MCF 10A (cell line): ENCODE results near the gene PTPRE. TPM values are rescaled to one million over a fixed set of nuclear protein-coding genes. Genes with fewer than 3 reads are reported as not detected.

ENCODE experiments used
- BruUV-seq: library from RNA; stranded (reverse); fragments of 400-500 nt; replicated peaks from 2 replicates; lab custom pipeline; 2021; lab: Mats Ljungman, UMichigan
- CTCF ChIA-PET: fragments of 300-600 bp; sonication (Branson Sonifier 250); formaldehyde crosslinking; extraction: SDS; loops from one replicate; lab custom pipeline; 2021; ENCODE audit warnings: antibody characterized with exemption, inconsistent platforms; lab: Yijun Ruan, JAX
- POLR2A ChIA-PET: fragments of 300-600, 350-650 bp; sonication (Branson Sonifier 250); formaldehyde crosslinking; extraction: SDS; loops from one replicate; lab custom pipeline; 2020; ENCODE audit warnings: antibody characterized with exemption, inconsistent platforms; lab: Yijun Ruan, JAX
- DNase-seq: peaks from one replicate; pipeline ENCODE4 v3.0.0-alpha.2; 2018; ENCODE audit not compliant: unreplicated experiment
- H3K27ac Mint-ChIP-seq: one replicate; pipeline ENCODE4 v1.8.0; 2022; ENCODE audit warnings: mild to moderate bottlenecking, low read depth, mixed read lengths; ENCODE audit not compliant: unreplicated experiment
- H3K27me3 Mint-ChIP-seq: one replicate; pipeline ENCODE4 v1.8.0; 2022; ENCODE audit warnings: mixed read lengths; ENCODE audit not compliant: insufficient read depth, unreplicated experiment
- H3K36me3 Mint-ChIP-seq: one replicate; pipeline ENCODE4 v1.8.0; 2022; ENCODE audit warnings: mild to moderate bottlenecking, moderate library complexity, mixed read lengths; ENCODE audit not compliant: insufficient read depth, unreplicated experiment
- H3K4me1 Mint-ChIP-seq: one replicate; pipeline ENCODE4 v1.8.0; 2022; ENCODE audit warnings: mixed read lengths; ENCODE audit not compliant: insufficient read depth, unreplicated experiment
- H3K4me3 Mint-ChIP-seq: one replicate; pipeline ENCODE4 v1.8.0; 2022; ENCODE audit warnings: mild to moderate bottlenecking, moderate library complexity, mixed read lengths; ENCODE audit not compliant: unreplicated experiment
- H3K9me3 Mint-ChIP-seq: one replicate; pipeline ENCODE4 v1.8.0; 2022; ENCODE audit warnings: mixed read lengths; ENCODE audit not compliant: unreplicated experiment
- CTCF ChIP-seq: fragments of 200-600 bp; IDR thresholded peaks from one replicate; pipeline ENCODE4 v1.8.0; 2022; ENCODE audit warnings: antibody characterized with exemption, mild to moderate bottlenecking; ENCODE audit not compliant: unreplicated experiment
- intact Hi-C: fragments of 100-400 bp; cut with micrococcal nuclease; formaldehyde crosslinking; loops from 2 replicates; pipeline ENCODE4 v1.14.1; 2022
- total RNA-seq: library from RNA; stranded (reverse); gene quantifications from 2 replicates; pipeline ENCODE4 v1.2.3, GENCODE V29; 2022

PTPRE gene
- total RNA-seq, 1 experiment from 2014 or later = 34.6 TPM

GRCh38 chr10:127911218-127911866 lies 4.4 kb downstream of the PTPRE start:
- no peak for DNase-seq
- ChIA-PET POLR2A (interaction anchor here (0.6 kb wide), 1 partner anchor 13 kb away, joined by 3 read pairs; no protein-coding TSS in a partner anchor), CTCF (interaction anchor here (4.2 kb wide), 1 partner anchor 124 kb away, joined by 18 read pairs; no protein-coding TSS in a partner anchor)
- Mint-ChIP-seq H3K4me1 (peaks cover 7% of the 10 kb centered on the region), H3K9me3 (no peaks in the 10 kb centered on the region), H3K4me3 (no peak overlapping the region), H3K27ac (no peak overlapping the region), H3K27me3 (no peaks in the 10 kb centered on the region), H3K36me3 (no peaks in the 10 kb centered on the region)
- BruUV-seq = no TSS peak
- intact Hi-C loops = no loop called here
- TF ChIP-seq CTCF = no peak

GRCh38 chr10:127911867-127912257 lies 5.0 kb downstream of the PTPRE start:
- CTCF ChIA-PET = interaction anchor here (0.6 to 4.2 kb wide), 3 partner anchors 26 to 124 kb away, joined by 3 to 24 read pairs (median 18); no protein-coding TSS in a partner anchor
- no TSS peak for BruUV-seq
- intact Hi-C loops = no loop called here
- TF ChIP-seq CTCF = no peak
- Mint-ChIP-seq H3K36me3 (no peaks in the 10 kb centered on the region), H3K4me3 (no peak overlapping the region), H3K27me3 (no peaks in the 10 kb centered on the region), H3K27ac (no peak overlapping the region), H3K9me3 (no peaks in the 10 kb centered on the region), H3K4me1 (peaks cover 7% of the 10 kb centered on the region)
- DNase-seq = no peak
- POLR2A ChIA-PET = interaction anchor here (0.6 kb wide), 1 partner anchor 13 kb away, joined by 3 read pairs; no protein-coding TSS in a partner anchor

GRCh38 chr10:127912607-127913367 lies 5.9 kb downstream of the PTPRE start:
- no peak overlapping the region for H3K27ac Mint-ChIP-seq
- H3K27me3 Mint-ChIP-seq = no peaks in the 10 kb centered on the region
- ChIA-PET POLR2A (interaction anchor here (0.6 kb wide), 1 partner anchor 1290 kb away, joined by 4 read pairs; no protein-coding TSS in a partner anchor), CTCF (interaction anchor here (0.6 to 4.2 kb wide), 3 partner anchors 25 to 123 kb away, joined by 3 to 24 read pairs (median 18); no protein-coding TSS in a partner anchor)
- TF ChIP-seq CTCF = no peak
- no peaks in the 10 kb centered on the region for H3K36me3 Mint-ChIP-seq
- intact Hi-C loops = no loop called here
- H3K9me3 Mint-ChIP-seq = no peaks in the 10 kb centered on the region
- BruUV-seq = no TSS peak
- DNase-seq = no peak
- peaks cover 7% of the 10 kb centered on the region for H3K4me1 Mint-ChIP-seq
- H3K4me3 Mint-ChIP-seq = no peak overlapping the region

- intact Hi-C loops = no loop called here
- CTCF ChIA-PET = interaction anchor here (3.5 to 4.2 kb wide), 2 partner anchors 98 to 122 kb away, joined by 18 to 24 read pairs; no protein-coding TSS in a partner anchor
- DNase-seq = no peak
- POLR2A ChIA-PET = interaction anchor here (0.6 kb wide), 1 partner anchor 1290 kb away, joined by 4 read pairs; no protein-coding TSS in a partner anchor
- no peaks in the 10 kb centered on the region for H3K9me3 Mint-ChIP-seq
- H3K36me3 Mint-ChIP-seq = no peaks in the 10 kb centered on the region
- peaks cover 7% of the 10 kb centered on the region for H3K4me1 Mint-ChIP-seq
- no TSS peak for BruUV-seq
- no peak overlapping the region for H3K4me3 Mint-ChIP-seq
- H3K27me3 Mint-ChIP-seq = no peaks in the 10 kb centered on the region
- no peak for TF ChIP-seq CTCF
- no peak overlapping the region for H3K27ac Mint-ChIP-seq
These were observed 6.5 kb downstream of the PTPRE start for GRCh38 chr10:127913368-127913759.
